ENCODE results near the gene BAIAP2L1. TPM values are rescaled to one million over a fixed set of nuclear protein-coding genes. Genes with fewer than 3 reads are reported as not detected.

Gene BAIAP2L1
- total and polyA plus RNA-seq, 2 donors, result 2.2 to 6.1 TPM

- no peak overlapping the region for H3K27ac ChIP-seq (ENCODE audit: low read depth in 1 of 2, low read length in 1 of 2)
- no peak for DNase-seq (ENCODE audit: low read depth in 6 of 9, low spot score in 9 of 9)
Observed at GRCh38 chr7:98406827-98407226, 5.9 kb upstream of the BAIAP2L1 start.

GRCh38 chr7:98404840-98405239 lies 4.0 kb upstream of the BAIAP2L1 start:
- no peak overlapping the region for H3K27ac ChIP-seq (ENCODE audit: low read depth in 1 of 2, low read length in 1 of 2)
- no peak for DNase-seq (ENCODE audit: low read depth in 6 of 9, low spot score in 9 of 9)
- no peaks in the 10 kb centered on the region for H3K36me3 ChIP-seq (ENCODE audit: control insufficient read depth in 2 of 2, insufficient read depth in 2 of 2, low read length in 1 of 2)
- no peaks in the 10 kb centered on the region for H3K4me1 ChIP-seq (ENCODE audit: control insufficient read depth in 2 of 2, insufficient read depth in 2 of 2, low read length in 2 of 2)
- no peaks in the 10 kb centered on the region for H3K9me3 ChIP-seq (ENCODE audit: control insufficient read depth in 2 of 2, insufficient read depth in 1 of 2, low read length in 1 of 2)
- WGBS, result 91% methylated on average over 2 of the region's 2 CpGs
- no peak overlapping the region for H3K4me3 ChIP-seq (ENCODE audit: low read length in 2 of 2)
- H3K27me3 ChIP-seq (ENCODE audit: control insufficient read depth in 2 of 2, insufficient read depth in 1 of 2, low read length in 1 of 2), result peaks cover 8 to 22% of the 10 kb centered on the region in 2 donors

More at GRCh38 chr7:98406827-98407226, 5.9 kb upstream of the BAIAP2L1 start:
- 96% methylated on average over 9 of the region's 9 CpGs for WGBS
- Histone ChIP-seq H3K36me3 (ENCODE audit: control insufficient read depth in 2 of 2, insufficient read depth in 2 of 2, low read length in 1 of 2) (no peaks in the 10 kb centered on the region), H3K9me3 (ENCODE audit: control insufficient read depth in 2 of 2, insufficient read depth in 1 of 2, low read length in 1 of 2) (no peaks in the 10 kb centered on the region), H3K4me1 (ENCODE audit: control insufficient read depth in 2 of 2, insufficient read depth in 2 of 2, low read length in 2 of 2) (no peaks in the 10 kb centered on the region), H3K4me3 (ENCODE audit: low read length in 2 of 2) (no peak overlapping the region), H3K27me3 (ENCODE audit: control insufficient read depth in 2 of 2, insufficient read depth in 1 of 2, low read length in 1 of 2) (peaks cover 0 to 4% of the 10 kb centered on the region in 2 donors)

GRCh38 chr7:98399890-98400541 lies 874 bp downstream of the BAIAP2L1 start:
- DNase-seq (ENCODE audit: low read depth in 6 of 9, low spot score in 9 of 9), result no peak
- Histone ChIP-seq H3K27ac (ENCODE audit: low read depth in 1 of 2, low read length in 1 of 2) (peak overlapping the region in 1 of 2 donors; percentile 40), H3K36me3 (ENCODE audit: control insufficient read depth in 2 of 2, insufficient read depth in 2 of 2, low read length in 1 of 2) (no peaks in the 10 kb centered on the region), H3K27me3 (ENCODE audit: control insufficient read depth in 2 of 2, insufficient read depth in 1 of 2, low read length in 1 of 2) (peaks cover 13 to 28% of the 10 kb centered on the region in 2 donors), H3K4me1 (ENCODE audit: control insufficient read depth in 2 of 2, insufficient read depth in 2 of 2, low read length in 2 of 2) (no peaks in the 10 kb centered on the region), H3K9me3 (ENCODE audit: control insufficient read depth in 2 of 2, insufficient read depth in 1 of 2, low read length in 1 of 2) (no peaks in the 10 kb centered on the region), H3K4me3 (ENCODE audit: low read length in 2 of 2) (peak overlapping the region; percentile 5 to 45)
- 21% methylated on average over 21 of the region's 22 CpGs for WGBS

- Histone ChIP-seq H3K9me3 (ENCODE audit: control insufficient read depth in 2 of 2, insufficient read depth in 1 of 2, low read length in 1 of 2) (no peaks in the 10 kb centered on the region), H3K4me3 (ENCODE audit: low read length in 2 of 2) (peak overlapping the region in 1 of 2 donors; percentile 5), H3K27ac (ENCODE audit: low read depth in 1 of 2, low read length in 1 of 2) (no peak overlapping the region), H3K27me3 (ENCODE audit: control insufficient read depth in 2 of 2, insufficient read depth in 1 of 2, low read length in 1 of 2) (peaks cover 13 to 28% of the 10 kb centered on the region in 2 donors), H3K36me3 (ENCODE audit: control insufficient read depth in 2 of 2, insufficient read depth in 2 of 2, low read length in 1 of 2) (no peaks in the 10 kb centered on the region), H3K4me1 (ENCODE audit: control insufficient read depth in 2 of 2, insufficient read depth in 2 of 2, low read length in 2 of 2) (no peaks in the 10 kb centered on the region)
- no peak for DNase-seq (ENCODE audit: low read depth in 6 of 9, low spot score in 9 of 9)
- WGBS, result 43% methylated on average over 7 of the region's 7 CpGs
Observed at GRCh38 chr7:98399462-98399861, 1.4 kb downstream of the BAIAP2L1 start.

- DNase-seq (ENCODE audit: low read depth in 6 of 9, low spot score in 9 of 9), result no peak
- no peaks in the 10 kb centered on the region for H3K9me3 ChIP-seq (ENCODE audit: control insufficient read depth in 2 of 2, insufficient read depth in 1 of 2, low read length in 1 of 2)
- no peak overlapping the region for H3K4me3 ChIP-seq (ENCODE audit: low read length in 2 of 2)
- no peaks in the 10 kb centered on the region for H3K36me3 ChIP-seq (ENCODE audit: control insufficient read depth in 2 of 2, insufficient read depth in 2 of 2, low read length in 1 of 2)
- 63% methylated on average over 20 of the region's 20 CpGs for WGBS
- no peak overlapping the region for H3K27ac ChIP-seq (ENCODE audit: low read depth in 1 of 2, low read length in 1 of 2)
- peaks cover 13 to 28% of the 10 kb centered on the region in 2 donors for H3K27me3 ChIP-seq (ENCODE audit: control insufficient read depth in 2 of 2, insufficient read depth in 1 of 2, low read length in 1 of 2)
- no peaks in the 10 kb centered on the region for H3K4me1 ChIP-seq (ENCODE audit: control insufficient read depth in 2 of 2, insufficient read depth in 2 of 2, low read length in 2 of 2)
Observed at GRCh38 chr7:98398567-98399372, 2.1 kb downstream of the BAIAP2L1 start.

- Histone ChIP-seq H3K36me3 (ENCODE audit: control insufficient read depth in 2 of 2, insufficient read depth in 2 of 2, low read length in 1 of 2) (no peaks in the 10 kb centered on the region), H3K27me3 (ENCODE audit: control insufficient read depth in 2 of 2, insufficient read depth in 1 of 2, low read length in 1 of 2) (peaks cover 13 to 23% of the 10 kb centered on the region in 2 donors), H3K4me3 (ENCODE audit: low read length in 2 of 2) (no peak overlapping the region), H3K4me1 (ENCODE audit: control insufficient read depth in 2 of 2, insufficient read depth in 2 of 2, low read length in 2 of 2) (no peaks in the 10 kb centered on the region), H3K27ac (ENCODE audit: low read depth in 1 of 2, low read length in 1 of 2) (no peak overlapping the region), H3K9me3 (ENCODE audit: control insufficient read depth in 2 of 2, insufficient read depth in 1 of 2, low read length in 1 of 2) (no peaks in the 10 kb centered on the region)
- no peak for DNase-seq (ENCODE audit: low read depth in 6 of 9, low spot score in 9 of 9)
- WGBS, result over 99% methylated on average over 2 of the region's 2 CpGs
Observed at GRCh38 chr7:98396768-98397167, 4.1 kb downstream of the BAIAP2L1 start.

- no peak overlapping the region for H3K4me3 ChIP-seq (ENCODE audit: low read length in 2 of 2)
- 94% methylated on average over 3 of the region's 3 CpGs for WGBS
- DNase-seq (ENCODE audit: low read depth in 6 of 9, low spot score in 9 of 9), result no peak
- H3K36me3 ChIP-seq (ENCODE audit: control insufficient read depth in 2 of 2, insufficient read depth in 2 of 2, low read length in 1 of 2), result no peaks in the 10 kb centered on the region
- H3K27me3 ChIP-seq (ENCODE audit: control insufficient read depth in 2 of 2, insufficient read depth in 1 of 2, low read length in 1 of 2), result peaks cover 9 to 16% of the 10 kb centered on the region in 2 donors
- no peaks in the 10 kb centered on the region for H3K4me1 ChIP-seq (ENCODE audit: control insufficient read depth in 2 of 2, insufficient read depth in 2 of 2, low read length in 2 of 2)
- H3K9me3 ChIP-seq (ENCODE audit: control insufficient read depth in 2 of 2, insufficient read depth in 1 of 2, low read length in 1 of 2), result no peaks in the 10 kb centered on the region
- no peak overlapping the region for H3K27ac ChIP-seq (ENCODE audit: low read depth in 1 of 2, low read length in 1 of 2)
Observed at GRCh38 chr7:98395951-98396350, 4.9 kb downstream of the BAIAP2L1 start.

GRCh38 chr7:98395481-98395880 lies 5.4 kb downstream of the BAIAP2L1 start:
- peaks cover 5 to 11% of the 10 kb centered on the region in 2 donors for H3K27me3 ChIP-seq (ENCODE audit: control insufficient read depth in 2 of 2, insufficient read depth in 1 of 2, low read length in 1 of 2)
- 93% methylated on average over 4 of the region's 4 CpGs for WGBS
- DNase-seq (ENCODE audit: low read depth in 6 of 9, low spot score in 9 of 9), result no peak

GRCh38 chr7:98394377-98394836 lies 6.5 kb downstream of the BAIAP2L1 start:
- Histone ChIP-seq H3K4me1 (ENCODE audit: control insufficient read depth in 2 of 2, insufficient read depth in 2 of 2, low read length in 2 of 2) (no peaks in the 10 kb centered on the region), H3K27ac (ENCODE audit: low read depth in 1 of 2, low read length in 1 of 2) (no peak overlapping the region), H3K9me3 (ENCODE audit: control insufficient read depth in 2 of 2, insufficient read depth in 1 of 2, low read length in 1 of 2) (no peaks in the 10 kb centered on the region), H3K27me3 (ENCODE audit: control insufficient read depth in 2 of 2, insufficient read depth in 1 of 2, low read length in 1 of 2) (peaks cover 3 to 4% of the 10 kb centered on the region in 2 donors), H3K4me3 (ENCODE audit: low read length in 2 of 2) (no peak overlapping the region), H3K36me3 (ENCODE audit: control insufficient read depth in 2 of 2, insufficient read depth in 2 of 2, low read length in 1 of 2) (no peaks in the 10 kb centered on the region)
- 87% methylated on average over 5 of the region's 5 CpGs for WGBS
- DNase-seq (ENCODE audit: low read depth in 6 of 9, low spot score in 9 of 9), result no peak

More at GRCh38 chr7:98395481-98395880, 5.4 kb downstream of the BAIAP2L1 start:
- H3K9me3 ChIP-seq (ENCODE audit: control insufficient read depth in 2 of 2, insufficient read depth in 1 of 2, low read length in 1 of 2), result no peaks in the 10 kb centered on the region
- no peak overlapping the region for H3K27ac ChIP-seq (ENCODE audit: low read depth in 1 of 2, low read length in 1 of 2)
- H3K4me1 ChIP-seq (ENCODE audit: control insufficient read depth in 2 of 2, insufficient read depth in 2 of 2, low read length in 2 of 2), result no peaks in the 10 kb centered on the region
- H3K4me3 ChIP-seq (ENCODE audit: low read length in 2 of 2), result no peak overlapping the region
- no peaks in the 10 kb centered on the region for H3K36me3 ChIP-seq (ENCODE audit: control insufficient read depth in 2 of 2, insufficient read depth in 2 of 2, low read length in 1 of 2)

Measured in thymus (tissue), 11 donors.